Measurements from ENCODE around the gene PNPLA2.
A peak's percentile ranks its signal among the peaks of the same experiment; 100 is the strongest.

PNPLA2 gene

DNA sequence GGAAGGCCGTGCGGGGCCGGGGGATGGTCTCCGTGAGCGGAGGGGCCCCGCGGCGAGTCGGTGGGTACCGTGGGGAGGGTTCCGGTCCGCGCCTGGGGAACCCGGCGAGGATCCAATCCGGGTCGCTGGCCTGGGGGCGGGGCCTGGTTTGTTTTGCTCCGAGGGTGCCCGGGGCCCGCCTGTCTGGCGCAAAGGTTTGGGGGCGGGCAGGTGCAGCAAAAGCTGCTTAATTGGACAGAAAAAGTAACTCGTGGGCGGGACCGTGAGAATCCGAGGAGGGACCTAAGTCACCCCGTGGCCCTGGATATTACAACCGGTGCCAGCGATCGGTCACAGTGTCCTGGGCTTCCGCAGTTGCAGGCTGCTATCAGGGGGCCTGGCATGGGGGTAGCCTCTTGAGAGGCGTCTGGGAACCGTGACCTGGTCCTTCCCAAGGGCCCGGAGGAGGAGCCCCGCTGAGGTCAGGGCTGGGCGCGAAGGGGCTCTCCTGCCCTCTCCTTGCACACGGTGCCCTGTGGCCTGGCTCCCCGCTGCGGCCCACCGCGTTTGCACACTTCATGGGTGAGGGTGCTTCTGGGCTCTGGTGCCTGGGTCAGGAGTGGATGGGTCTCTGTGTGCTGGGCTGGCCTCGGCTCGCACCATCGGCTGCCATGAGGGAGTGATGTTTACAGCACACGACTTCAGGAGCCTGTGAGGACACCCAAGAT, 1.4 kb downstream of the PNPLA2 start:
- DNase-seq = peak; percentile 97

DNA sequence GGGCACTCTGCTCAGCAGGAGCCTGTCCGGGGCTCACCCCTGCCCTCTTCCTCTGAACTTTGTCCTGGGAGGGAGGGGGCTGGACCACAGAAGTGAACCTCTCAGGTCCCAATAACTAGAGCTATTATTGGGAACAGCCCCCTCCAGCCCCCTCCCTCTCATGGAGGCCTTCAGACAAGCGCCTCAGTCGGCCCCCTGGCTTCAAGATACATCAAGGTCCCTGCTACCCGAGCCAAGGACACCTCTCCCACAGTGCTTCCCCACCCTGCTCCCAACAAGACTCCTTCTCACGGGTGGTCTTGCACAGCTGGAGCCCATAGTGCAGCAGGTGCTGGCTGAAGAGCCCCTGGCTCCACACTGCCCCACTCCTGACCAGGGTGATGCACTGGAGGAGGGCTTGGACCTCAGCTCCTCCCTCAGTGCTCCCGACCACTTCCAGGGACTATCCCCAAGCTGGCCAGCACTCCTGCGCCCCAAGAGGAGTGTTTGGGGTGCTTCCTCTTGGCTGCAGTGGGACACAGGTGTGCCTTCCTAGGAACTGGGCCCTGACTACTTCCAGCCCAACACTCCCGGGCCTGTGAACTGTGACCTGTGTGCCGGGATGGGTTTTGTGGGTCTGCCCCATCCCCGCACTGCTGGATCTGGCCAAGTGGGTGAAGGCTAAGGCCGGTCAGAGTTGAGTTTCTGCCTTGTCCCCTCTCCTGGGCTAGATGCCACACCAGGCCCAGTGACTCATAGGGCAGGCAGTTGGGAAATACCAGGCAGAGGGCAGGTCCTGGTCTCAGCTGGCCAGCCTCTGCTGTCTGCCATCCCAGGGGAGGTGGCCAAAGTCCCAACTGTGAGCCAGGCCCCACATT, 2.2 kb downstream of the PNPLA2 start:
- no peak for DNase-seq

DNA sequence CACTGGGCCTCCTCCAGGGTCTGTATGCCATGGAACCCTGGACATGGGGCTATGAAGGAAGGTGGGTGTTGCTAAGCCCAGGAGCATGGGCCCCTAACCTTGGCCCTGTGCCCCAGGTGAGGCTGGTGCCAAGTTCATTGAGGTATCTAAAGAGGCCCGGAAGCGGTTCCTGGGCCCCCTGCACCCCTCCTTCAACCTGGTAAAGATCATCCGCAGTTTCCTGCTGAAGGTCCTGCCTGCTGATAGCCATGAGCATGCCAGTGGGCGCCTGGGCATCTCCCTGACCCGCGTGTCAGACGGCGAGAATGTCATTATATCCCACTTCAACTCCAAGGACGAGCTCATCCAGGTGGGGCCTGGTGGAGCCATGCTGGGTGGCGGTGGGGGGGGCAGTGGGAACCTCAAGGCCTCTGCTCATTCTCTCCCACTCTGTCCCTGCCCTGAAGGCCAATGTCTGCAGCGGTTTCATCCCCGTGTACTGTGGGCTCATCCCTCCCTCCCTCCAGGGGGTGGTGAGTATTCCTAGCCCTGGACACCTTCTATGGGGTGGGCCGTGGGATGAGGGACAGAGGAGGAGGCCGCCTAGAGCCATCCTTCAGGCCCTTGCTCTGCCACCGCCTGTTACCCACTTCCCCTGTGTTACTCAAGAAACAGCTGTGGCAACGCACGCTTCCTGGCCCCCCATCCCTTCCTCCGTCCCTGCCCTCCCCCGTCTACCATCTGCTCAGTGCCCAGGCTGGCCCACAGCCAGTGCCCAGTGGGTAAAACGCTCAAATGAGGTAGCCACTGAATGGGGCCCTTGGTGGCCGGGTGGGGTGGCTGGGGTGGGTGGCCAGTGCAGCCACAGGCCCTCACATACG, 3.0 kb downstream of the PNPLA2 start:
- DNase-seq = no peak

DNA sequence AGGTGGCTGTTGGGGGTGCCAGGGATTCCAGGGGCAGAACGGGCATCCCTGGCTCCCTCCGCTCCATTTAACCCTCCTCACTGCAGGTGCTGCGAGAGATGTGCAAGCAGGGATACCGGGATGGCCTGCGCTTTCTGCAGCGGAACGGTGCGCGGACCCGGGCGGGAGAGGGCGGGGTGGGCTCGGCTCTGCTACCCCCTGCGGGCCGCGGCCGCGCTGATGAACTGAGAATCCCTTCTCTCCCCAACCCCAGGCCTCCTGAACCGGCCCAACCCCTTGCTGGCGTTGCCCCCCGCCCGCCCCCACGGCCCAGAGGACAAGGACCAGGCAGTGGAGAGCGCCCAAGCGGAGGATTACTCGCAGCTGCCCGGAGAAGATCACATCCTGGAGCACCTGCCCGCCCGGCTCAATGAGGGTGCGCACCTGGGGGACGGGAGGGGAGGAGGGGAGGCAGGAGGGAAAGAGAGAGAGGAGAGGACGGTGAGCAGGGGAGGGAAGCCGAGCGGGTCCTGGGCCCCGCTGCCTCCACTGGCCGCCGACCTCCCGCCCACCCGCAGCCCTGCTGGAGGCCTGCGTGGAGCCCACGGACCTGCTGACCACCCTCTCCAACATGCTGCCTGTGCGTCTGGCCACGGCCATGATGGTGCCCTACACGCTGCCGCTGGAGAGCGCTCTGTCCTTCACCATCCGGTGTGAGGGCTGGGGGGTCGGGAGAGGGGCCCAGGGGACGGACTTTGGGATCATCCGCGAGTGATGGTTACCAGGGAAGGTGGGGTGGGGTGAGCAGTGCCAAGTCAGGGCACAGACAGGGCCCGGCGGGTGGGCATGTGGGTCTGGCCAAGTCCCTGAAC, 5.0 kb downstream of the PNPLA2 start:
- no peak for DNase-seq

DNA sequence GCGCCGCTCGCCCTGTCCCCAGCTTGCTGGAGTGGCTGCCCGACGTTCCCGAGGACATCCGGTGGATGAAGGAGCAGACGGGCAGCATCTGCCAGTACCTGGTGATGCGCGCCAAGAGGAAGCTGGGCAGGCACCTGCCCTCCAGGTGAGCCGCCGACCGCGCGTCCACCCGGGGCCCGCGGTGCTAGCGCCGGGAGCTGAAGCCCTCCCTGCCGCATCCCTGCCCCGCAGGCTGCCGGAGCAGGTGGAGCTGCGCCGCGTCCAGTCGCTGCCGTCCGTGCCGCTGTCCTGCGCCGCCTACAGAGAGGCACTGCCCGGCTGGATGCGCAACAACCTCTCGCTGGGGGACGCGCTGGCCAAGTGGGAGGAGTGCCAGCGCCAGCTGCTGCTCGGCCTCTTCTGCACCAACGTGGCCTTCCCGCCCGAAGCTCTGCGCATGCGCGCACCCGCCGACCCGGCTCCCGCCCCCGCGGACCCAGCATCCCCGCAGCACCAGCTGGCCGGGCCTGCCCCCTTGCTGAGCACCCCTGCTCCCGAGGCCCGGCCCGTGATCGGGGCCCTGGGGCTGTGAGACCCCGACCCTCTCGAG, 5.7 kb downstream of the PNPLA2 start:
- no peak for DNase-seq

DNA sequence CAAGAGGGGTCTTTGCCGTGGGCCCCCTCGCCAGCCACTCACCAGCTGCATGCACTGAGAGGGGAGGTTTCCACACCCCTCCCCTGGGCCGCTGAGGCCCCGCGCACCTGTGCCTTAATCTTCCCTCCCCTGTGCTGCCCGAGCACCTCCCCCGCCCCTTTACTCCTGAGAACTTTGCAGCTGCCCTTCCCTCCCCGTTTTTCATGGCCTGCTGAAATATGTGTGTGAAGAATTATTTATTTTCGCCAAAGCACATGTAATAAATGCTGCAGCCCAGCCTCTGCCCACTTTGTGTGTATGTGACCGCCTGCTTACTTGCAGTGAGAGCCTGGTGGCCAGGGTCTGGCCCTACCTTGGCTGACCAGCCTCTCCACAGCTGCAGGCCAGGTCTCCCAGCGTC, 6.2 kb downstream of the PNPLA2 start:
- no peak for DNase-seq

DNA sequence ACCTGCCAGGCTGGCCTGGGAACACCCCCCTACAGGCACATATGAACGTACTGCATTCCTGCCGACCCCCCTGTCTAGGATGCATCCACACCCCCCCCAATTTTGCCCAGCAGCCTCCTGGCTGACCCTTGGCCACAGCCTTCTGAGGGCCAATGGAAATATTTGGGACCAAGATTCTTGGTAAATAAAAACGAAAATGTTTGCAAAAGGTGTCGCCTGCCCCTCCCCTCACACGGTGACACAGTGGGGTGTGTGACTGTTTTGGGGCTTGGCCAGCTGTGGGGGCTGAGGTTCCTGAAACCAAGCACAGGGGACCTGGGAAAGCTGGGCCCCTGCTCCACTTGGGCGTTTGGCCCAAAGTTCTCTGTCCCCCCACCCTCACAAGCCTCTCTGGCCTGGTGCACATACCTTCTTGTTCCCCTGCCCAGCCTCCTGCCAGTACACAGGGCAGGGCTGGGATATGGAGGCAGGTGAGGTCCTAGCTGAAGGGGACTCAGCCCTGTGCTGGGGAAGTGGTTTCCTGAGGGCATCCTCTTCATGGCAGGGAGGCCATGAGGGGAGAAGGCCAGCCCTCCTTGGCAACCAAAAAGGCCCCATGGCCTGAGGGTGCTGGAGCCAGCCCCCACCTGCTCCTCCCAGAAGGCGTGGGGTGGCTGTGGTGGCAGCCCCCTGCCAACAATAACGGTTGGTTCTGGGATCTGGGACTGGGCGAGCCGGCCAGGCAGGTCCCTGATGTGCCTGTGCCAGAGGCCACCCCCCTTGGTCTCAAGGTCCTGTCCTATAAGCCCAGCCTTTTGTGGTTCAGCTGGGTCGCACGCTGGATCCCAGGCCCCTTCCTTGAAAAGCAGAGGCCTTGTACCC, 6.9 kb downstream of the PNPLA2 start:
- no peak for DNase-seq

DNA sequence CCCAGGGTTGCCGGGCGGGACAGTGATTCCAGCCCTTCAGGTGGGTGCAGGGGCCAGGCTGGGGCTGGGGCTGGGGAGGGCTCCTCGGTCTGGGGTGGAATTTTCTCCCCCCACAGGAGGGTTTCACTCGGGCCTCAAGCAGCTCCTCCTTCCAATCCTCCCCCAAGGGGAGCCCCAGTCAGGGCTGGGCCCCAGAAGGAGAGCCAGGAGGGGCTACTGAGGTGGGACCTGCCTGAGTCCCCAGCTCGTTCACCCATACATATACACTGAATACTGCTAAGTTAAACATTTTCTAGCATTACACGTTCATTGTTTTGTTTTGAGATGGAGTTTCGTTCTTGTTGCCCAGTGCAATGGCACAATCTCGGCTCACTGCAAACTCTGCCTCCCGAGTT, 7.5 kb downstream of the PNPLA2 start:
- no peak for DNase-seq

DNA sequence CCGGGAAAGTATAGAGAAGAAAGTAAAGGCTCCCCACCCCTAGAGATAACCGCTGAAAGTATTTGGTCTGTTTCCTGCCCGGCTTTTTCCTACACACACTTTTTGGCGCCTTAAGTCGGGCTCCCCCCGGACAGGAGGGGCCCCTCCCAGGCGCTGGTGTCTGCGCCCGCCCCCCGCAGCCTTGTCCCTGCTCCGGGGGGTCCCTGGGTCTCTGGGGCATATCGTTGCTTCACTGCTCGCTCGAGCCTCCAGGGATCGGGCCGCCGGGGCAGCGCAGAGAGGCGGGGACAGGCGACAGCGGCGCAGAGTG, 8.1 kb downstream of the PNPLA2 start:
- no peak for DNase-seq

DNA sequence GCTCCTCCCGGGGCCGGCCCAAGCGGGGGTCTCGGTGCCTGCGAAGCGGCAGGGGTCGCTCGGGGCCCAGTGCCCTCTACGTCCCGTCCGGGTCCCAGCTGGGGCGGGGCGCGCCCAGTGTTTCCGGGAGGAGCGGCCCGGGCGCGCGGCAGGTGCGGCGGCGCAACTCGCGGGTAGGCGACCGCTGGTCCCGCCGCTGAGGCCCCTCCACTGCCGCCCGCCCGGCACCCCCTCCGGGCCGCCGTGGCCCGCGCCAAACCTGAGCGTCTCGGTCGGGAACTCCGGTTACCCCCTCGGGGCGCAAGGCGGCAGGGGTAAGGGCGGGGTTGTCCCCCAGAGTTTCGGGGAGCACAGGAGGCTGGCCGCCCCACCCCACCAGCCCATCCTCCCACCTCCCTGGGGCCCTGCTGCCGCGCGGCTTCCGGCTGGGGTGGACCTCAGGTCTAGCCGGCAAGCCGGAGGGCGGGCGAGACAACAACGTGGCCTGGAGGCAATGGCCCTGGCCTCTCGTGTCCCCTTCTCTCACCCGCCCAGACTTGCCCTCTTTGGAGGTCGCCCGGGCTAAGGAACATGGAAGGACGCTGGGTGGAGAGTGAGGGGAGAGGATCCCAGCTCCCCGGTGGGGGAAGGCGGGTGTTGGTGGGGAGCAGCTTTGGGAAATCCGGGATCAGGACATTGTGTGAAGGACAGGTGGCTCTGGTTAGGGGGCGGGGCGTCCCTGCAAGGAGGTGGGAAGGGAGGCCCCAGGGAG, 8.6 kb downstream of the PNPLA2 start:
- DNase-seq = no peak

DNA sequence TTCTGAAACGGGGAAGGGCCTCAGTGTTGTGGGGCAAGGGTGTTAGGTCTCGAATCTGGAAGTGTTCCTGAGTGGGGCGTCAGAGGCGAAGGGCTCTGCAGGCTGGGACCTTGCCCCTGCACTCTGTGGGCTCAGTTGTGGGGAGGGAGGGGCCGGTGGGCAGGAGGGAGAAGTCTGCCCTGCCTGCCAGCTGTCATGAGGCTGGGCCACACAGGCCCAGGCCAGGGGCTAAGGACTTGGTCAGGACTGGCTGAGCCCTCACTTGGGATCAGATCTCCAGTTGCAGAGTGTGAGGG, 9.1 kb downstream of the PNPLA2 start, which contains the start of gene CRACR2B:
TSS of gene CRACR2B (plus strand) at position 23 of the 296 bp plus-strand sequence. CDS start 689 bp downstream, outside the sequence.
- no peak for DNase-seq

DNA sequence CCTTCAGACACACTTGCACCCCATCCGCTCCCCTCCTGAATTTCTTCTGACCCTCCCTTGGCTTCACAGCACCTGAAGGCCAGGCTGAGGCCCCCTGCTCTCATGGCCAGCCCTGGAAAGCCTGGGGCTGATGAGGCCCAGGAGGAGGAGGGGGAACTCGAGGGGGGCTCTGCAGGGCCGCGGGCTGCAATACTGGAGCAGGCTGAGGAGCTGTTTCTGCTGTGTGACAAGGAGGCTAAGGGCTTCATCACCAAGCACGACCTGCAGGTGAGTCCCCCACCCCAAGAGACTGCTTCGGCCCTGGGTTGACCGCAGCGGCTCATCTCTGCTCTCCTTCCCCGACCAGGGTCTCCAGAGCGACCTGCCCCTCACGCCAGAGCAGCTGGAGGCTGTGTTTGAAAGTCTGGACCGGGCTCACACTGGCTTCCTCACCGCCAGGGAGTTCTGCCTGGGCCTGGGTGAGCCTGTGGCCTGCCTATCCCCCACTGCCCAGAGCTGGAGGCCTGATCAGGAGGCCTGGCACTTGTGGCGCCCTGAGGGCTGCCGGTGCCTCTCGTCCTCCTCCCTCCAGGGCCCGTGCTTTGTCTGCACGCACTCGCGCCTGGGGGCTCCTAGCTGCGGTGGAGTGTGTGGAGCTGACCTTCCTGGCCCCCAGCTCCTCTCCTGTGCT, 9.9 kb downstream of the PNPLA2 start:
- no peak for DNase-seq

DNA sequence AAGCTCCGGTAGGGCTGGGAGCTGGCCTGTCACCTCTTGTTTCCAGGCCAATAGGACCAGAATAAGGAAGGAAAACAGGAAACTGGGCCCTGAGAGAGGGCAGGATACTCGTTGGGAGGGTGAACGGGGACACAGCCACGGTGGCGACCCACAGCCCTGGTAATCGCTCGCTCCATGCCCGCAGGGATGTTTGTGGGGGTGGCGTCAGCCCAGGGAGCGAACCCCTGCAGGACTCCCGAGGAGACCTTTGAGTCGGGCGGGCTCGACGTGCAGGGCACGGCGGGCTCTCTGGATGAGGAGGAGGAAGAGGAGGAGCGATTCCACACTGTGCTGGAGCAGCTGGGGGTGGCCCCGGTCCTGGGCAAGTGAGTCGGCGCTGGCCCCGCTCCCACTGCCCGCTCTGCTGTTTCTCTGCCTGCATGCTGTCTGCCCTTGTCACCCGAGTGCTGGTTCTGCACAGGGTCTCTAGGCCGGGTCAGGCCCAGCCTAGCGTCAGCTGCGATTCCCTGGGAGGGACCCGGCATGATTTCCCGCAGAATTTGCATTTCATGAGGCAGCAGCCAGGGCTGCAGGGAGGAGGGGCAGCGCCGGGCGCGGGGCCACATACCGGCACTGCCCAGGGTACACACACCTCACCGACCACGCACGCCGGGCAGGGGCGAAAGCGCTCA, 10.6 kb downstream of the PNPLA2 start:
- no peak for DNase-seq

DNA sequence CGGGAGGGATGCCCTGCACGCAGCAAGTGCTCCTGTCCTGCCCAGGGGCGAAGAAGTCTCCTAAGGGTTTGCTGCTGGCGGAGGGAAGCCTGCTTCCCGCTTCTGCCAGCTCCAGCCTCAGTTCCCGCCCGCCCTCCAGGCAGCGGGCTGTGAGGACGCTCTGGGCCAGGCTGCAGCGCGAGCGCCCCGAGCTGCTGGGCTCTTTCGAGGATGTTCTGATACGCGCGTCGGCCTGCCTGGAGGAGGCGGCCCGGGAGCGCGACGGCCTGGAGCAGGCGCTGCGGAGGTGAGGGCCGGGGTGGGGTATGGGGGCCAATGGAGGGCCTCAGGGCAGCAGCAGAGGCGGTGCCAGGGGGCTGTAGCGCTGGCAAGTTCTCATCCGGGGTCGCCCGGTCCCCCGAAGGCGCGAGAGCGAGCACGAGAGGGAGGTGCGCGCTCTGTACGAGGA, 11.2 kb downstream of the PNPLA2 start:
- DNase-seq = no peak

DNA sequence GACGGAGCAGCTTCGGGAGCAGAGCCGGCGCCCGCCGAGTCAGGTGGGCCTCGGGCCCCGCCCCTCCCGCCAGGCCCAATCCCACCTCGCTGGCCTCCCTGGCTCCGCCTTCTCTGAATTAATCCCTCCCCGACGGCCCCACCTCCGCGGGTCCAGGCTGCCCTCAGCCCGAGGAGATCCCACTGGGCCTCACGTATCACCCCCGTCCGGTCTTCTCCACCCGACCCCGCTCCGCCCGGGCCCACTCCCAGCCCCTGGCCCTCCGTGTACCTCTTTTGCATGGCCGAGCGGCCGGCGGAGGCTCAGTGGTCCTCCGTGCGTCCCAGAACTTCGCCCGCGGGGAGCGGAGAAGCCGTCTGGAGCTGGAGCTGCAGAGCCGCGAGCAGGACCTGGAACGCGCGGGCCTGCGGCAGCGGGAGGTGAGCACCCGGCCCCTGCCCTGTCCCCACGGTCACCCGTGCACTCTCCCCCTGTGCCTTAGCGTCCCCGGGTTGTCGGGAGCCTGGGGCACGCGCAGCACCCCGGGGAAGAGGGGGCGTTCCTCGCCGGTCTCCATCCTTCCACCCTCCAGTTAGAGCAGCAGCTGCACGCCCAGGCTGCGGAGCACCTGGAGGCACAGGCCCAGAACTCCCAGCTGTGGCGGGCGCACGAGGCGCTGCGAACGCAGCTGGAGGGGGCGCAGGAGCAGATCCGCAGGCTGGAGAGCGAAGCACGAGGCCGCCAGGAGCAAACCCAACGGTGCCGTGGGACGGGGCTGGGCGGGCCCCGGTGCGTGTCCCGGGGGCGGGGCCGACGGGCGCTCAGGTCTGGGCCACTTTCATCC, 11.8 kb downstream of the PNPLA2 start:
- DNase-seq = peak; percentile 76

DNA sequence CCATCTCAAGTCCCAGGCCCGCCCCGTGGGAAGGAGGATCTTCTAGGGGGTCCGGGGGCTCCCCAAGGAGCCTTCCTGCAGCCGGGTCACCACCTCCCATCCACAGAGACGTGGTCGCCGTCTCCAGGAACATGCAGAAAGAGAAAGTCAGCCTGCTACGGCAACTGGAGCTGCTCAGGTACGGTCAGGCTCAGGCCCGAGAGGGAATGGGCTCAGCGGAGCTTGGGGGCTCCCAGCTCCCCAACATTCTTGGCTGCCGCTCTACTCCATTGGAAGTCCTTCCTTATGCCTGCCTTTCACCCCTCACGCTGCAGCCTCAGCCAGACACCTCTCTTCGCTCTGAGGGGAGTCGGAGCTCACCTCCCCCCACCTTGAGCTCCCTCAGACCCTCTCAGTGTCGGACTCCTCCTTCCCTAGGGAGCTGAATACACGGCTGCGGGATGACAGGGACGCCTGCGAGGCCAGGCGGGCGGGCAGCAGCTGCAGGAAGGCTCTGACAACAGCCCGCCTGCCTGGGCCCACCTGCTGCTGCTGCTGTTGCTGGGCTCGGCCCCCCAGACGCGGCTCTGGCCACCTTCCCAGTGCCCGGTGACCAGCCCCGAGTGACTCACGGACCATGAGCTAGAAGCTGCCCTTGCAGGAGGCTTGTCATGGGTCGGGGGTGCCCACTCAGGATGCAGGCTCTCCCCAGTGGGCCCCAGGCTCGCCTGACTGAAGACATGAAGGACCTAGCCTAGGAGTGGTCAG, 12.6 kb downstream of the PNPLA2 start:
- no peak for DNase-seq

DNA sequence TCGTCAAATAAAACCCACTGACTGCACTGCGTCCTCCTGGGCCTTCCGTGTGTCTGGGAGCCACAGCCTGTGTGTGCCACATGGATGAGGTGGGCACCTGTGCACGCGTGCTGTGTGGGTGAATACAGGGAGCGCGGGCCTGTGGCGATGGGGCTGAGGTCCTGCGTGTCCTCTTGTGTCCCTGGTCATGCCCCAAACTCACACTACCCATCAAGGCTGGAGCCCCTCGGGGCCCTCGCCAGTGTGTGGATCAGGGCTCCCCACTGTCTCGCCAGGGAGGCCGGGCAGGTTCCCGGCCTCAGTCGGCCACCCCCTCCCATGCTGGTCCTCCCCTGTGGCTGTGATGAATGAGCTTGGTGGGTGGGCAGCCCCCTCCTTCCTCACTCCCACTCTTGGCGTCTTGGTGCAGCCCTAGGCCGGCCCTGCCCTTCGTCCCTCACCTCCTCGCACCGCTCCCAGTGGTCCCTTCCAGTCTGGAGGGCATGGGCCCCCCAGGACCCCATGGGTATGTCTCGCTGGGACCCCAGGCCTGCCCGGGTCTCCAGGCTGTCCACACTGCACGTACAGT, 13.3 kb downstream of the PNPLA2 start:
- no peak for DNase-seq

Measured in stimulated activated CD4-positive, alpha-beta T cell treated with anti-CD3 and anti-CD28 coated beads, Interleukin-15, amount 100 ng/mL, for 24 hours (primary cell).